DND-41 (cell line): ENCODE results near the gene CHN1.

Experiments
- ATAC-seq: fragments of 200-7000 bp; cut with Tn5 transposase; 3 replicates; pipeline ENCODE4 v1.9.1; 2021; ENCODE audit warnings: low read depth; ENCODE audit not compliant: insufficient read depth
- DNase-seq: peaks from one replicate; pipeline ENCODE4 v3.0.0-alpha.2; 2020
- H2AFZ ChIP-seq: 2 replicates; pipeline ENCODE4 v1.6.0; 2012; ENCODE audit warnings: low read depth, low read length
- H3K27ac ChIP-seq: 2 replicates; pipeline ENCODE4 v1.5.1; 2012; ENCODE audit warnings: low read length, inconsistent platforms
- H3K27me3 ChIP-seq: fragments of 200-600 bp; sonication (generic); 2 replicates; pipeline ENCODE4 v1.6.0; 2012; ENCODE audit warnings: low read length, mild to moderate bottlenecking, inconsistent platforms; ENCODE audit not compliant: insufficient read depth, poor library complexity
- H3K36me3 ChIP-seq: 2 replicates; pipeline ENCODE4 v1.5.1; 2012; ENCODE audit warnings: low read length, inconsistent platforms; ENCODE audit not compliant: insufficient read depth
- H3K4me1 ChIP-seq: 2 replicates; pipeline ENCODE4 v1.5.1; 2012; ENCODE audit warnings: mild to moderate bottlenecking, low read length; ENCODE audit not compliant: insufficient read depth
- H3K4me2 ChIP-seq: 2 replicates; pipeline ENCODE4 v1.6.0; 2012; ENCODE audit warnings: mild to moderate bottlenecking, moderate library complexity, low read length, inconsistent platforms; ENCODE audit not compliant: insufficient read depth
- H3K4me3 ChIP-seq, 2 experiments: fragments of 200-600 bp in 1 of 2; shearing (Covaris generic) in 1 of 2; 2 replicates each; pipeline ENCODE4 v1.5.1; 2012 to 2016; ENCODE audit warnings: inconsistent platforms in 2 of 2, low read length in 2 of 2, mild to moderate bottlenecking in 2 of 2, low read depth in 1 of 2, moderate library complexity in 1 of 2
- H3K79me2 ChIP-seq: 2 replicates; pipeline ENCODE4 v1.6.0; 2012; ENCODE audit warnings: low read length, inconsistent platforms; ENCODE audit not compliant: insufficient read depth
- H3K9ac ChIP-seq: 2 replicates; pipeline ENCODE4 v1.6.0; 2012; ENCODE audit warnings: low read depth, mild to moderate bottlenecking, inconsistent platforms, low read length, moderate library complexity
- H3K9me3 ChIP-seq: 2 replicates; pipeline ENCODE4 v1.5.1; 2012; ENCODE audit warnings: low read length, moderate library complexity, mild to moderate bottlenecking, inconsistent platforms; ENCODE audit not compliant: insufficient read depth, severe bottlenecking
- H4K20me1 ChIP-seq: 2 replicates; pipeline ENCODE4 v1.6.0; 2012; ENCODE audit warnings: low read length; ENCODE audit not compliant: insufficient read depth
- CTCF ChIP-seq: IDR thresholded peaks from 2 replicates; pipeline ENCODE4 v1.5.1; 2012; ENCODE audit warnings: borderline replicate concordance, low read length, moderate library complexity, mild to moderate bottlenecking; ENCODE audit not compliant: poor library complexity, severe bottlenecking; ENCODE audit errors: extremely low read depth
- EZH2 ChIP-seq: IDR thresholded peaks from 3 replicates; pipeline ENCODE4 v1.6.1; 2012; ENCODE audit warnings: borderline replicate concordance, low read depth, mild to moderate bottlenecking, moderate library complexity, low read length, inconsistent platforms; ENCODE audit not compliant: severe bottlenecking

Gene CHN1

DNA sequence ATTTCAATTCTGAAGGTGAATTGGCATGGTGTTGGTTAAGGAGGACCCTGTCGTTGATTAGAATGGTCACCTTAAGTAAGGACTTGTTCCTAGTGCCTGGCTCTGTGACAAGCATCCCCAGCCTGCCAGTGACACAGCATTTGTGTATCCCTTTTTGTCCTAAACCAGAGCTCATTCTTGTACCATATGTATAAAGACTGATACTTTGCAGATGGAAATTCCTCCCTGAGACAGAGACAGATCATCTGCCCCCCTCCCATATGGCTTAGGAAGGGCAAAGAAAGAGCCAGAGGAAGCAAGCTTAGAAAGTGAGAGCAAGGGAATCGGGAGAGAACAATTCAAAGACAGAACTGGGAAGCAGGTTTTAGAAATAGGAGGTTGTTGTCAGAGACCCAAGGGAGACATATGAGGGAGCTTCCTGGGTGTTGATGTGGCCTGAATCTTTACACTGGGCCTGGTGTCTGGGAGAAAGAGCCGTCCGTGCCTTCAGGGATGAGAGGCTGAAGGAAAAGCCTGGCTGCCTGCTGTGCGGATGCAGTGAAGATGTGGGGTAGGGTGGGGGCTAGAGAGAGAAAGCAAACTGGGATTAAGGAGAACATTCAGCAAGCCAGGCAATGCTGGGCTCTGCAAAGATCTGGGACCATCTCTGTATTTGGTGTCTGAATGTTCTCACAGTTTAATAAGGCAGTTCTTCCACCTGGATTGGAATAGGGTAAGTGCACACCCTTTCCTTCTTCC, 227.7 kb downstream of the CHN1 start:
- peaks cover 21% of the 10 kb centered on the region for H3K4me1 ChIP-seq
- DNase-seq (no peak), ATAC-seq (no peak)
- no peak overlapping the region for H3K9ac ChIP-seq
- no peaks in the 10 kb centered on the region for H3K36me3 ChIP-seq
- H4K20me1 ChIP-seq = no peaks in the 10 kb centered on the region
- H3K9me3 ChIP-seq = no peaks in the 10 kb centered on the region
- no peak overlapping the region for H3K27ac ChIP-seq
- no peak overlapping the region for H3K4me3 ChIP-seq
- H3K4me2 ChIP-seq = no peak overlapping the region
- no peak for TF ChIP-seq CTCF
- no peak for TF ChIP-seq EZH2
- no peaks in the 10 kb centered on the region for H3K79me2 ChIP-seq
- no peak overlapping the region for H2AFZ ChIP-seq
- no peaks in the 10 kb centered on the region for H3K27me3 ChIP-seq

- Histone ChIP-seq H3K27ac (no peak overlapping the region), H3K4me3 (no peak overlapping the region), H3K4me1 (peaks cover 21% of the 10 kb centered on the region), H3K27me3 (no peaks in the 10 kb centered on the region), H3K79me2 (no peaks in the 10 kb centered on the region), H2AFZ (no peak overlapping the region), H3K9ac (no peak overlapping the region), H3K9me3 (no peaks in the 10 kb centered on the region), H3K4me2 (no peak overlapping the region), H3K36me3 (no peaks in the 10 kb centered on the region), H4K20me1 (no peaks in the 10 kb centered on the region)
- DNase-seq = no peak
- TF ChIP-seq CTCF (no peak), EZH2 (no peak)
- no peak for ATAC-seq
Observed at GRCh38 chr2:174776675-174777074, 228.5 kb downstream of the CHN1 start.

GRCh38 chr2:174776223-174776622, 229.0 kb downstream of the CHN1 start:
- no peaks in the 10 kb centered on the region for H3K36me3 ChIP-seq
- DNase-seq = no peak
- H3K27ac ChIP-seq = no peak overlapping the region
- no peak overlapping the region for H3K4me3 ChIP-seq
- no peaks in the 10 kb centered on the region for H4K20me1 ChIP-seq
- peaks cover 21% of the 10 kb centered on the region for H3K4me1 ChIP-seq
- H3K27me3 ChIP-seq = no peaks in the 10 kb centered on the region
- no peak for ATAC-seq
- no peaks in the 10 kb centered on the region for H3K79me2 ChIP-seq
- no peak overlapping the region for H2AFZ ChIP-seq
- no peaks in the 10 kb centered on the region for H3K9me3 ChIP-seq
- TF ChIP-seq EZH2 (no peak), CTCF (peak; percentile 64)
- no peak overlapping the region for H3K9ac ChIP-seq
- no peak overlapping the region for H3K4me2 ChIP-seq

GRCh38 chr2:174775571-174775980, 229.6 kb downstream of the CHN1 start:
- H3K36me3 ChIP-seq = no peaks in the 10 kb centered on the region
- H3K9ac ChIP-seq = no peak overlapping the region
- H2AFZ ChIP-seq = no peak overlapping the region
- peaks cover 21% of the 10 kb centered on the region for H3K4me1 ChIP-seq
- no peak for ATAC-seq
- no peak for DNase-seq
- H3K79me2 ChIP-seq = no peaks in the 10 kb centered on the region
- H3K4me2 ChIP-seq = no peak overlapping the region
- no peaks in the 10 kb centered on the region for H4K20me1 ChIP-seq
- H3K4me3 ChIP-seq = no peak overlapping the region
- TF ChIP-seq CTCF (no peak), EZH2 (no peak)
- H3K9me3 ChIP-seq = no peaks in the 10 kb centered on the region
- no peaks in the 10 kb centered on the region for H3K27me3 ChIP-seq
- H3K27ac ChIP-seq = no peak overlapping the region
